Measurements from ENCODE around the gene DCLK1.

DCLK1 gene

GRCh38 chr13:36006347-36006746 lies 124.8 kb downstream of the DCLK1 start:
- TF ChIP-seq CTCF (IDR thresholded peaks at IDR 0.05), result no peak

GRCh38 chr13:36001561-36001960 lies 129.6 kb downstream of the DCLK1 start:
- no peak for TF ChIP-seq CTCF (IDR thresholded peaks at IDR 0.05)

- no peak for TF ChIP-seq CTCF (IDR thresholded peaks at IDR 0.05)
These were observed 131.2 kb downstream of the DCLK1 start for GRCh38 chr13:36000028-36000427.

- no peak for TF ChIP-seq CTCF (IDR thresholded peaks at IDR 0.05)
These were observed 134.8 kb downstream of the DCLK1 start for GRCh38 chr13:35996360-35996759.

- TF ChIP-seq CTCF (IDR thresholded peaks at IDR 0.05), result no peak
These were observed 136.0 kb downstream of the DCLK1 start for GRCh38 chr13:35995136-35995535.

- TF ChIP-seq CTCF (IDR thresholded peaks at IDR 0.05), result no peak
These were observed 136.8 kb downstream of the DCLK1 start for GRCh38 chr13:35994131-35994966.

GRCh38 chr13:35993686-35994085 lies 137.5 kb downstream of the DCLK1 start:
- no peak for TF ChIP-seq CTCF (IDR thresholded peaks at IDR 0.05)
